NCI-H82 (cell line): ENCODE results near the gene IL34.
A peak's percentile ranks its signal among the peaks of the same experiment; 100 is the strongest.
"Not testable (repeated sequence)": the region's sequence is repeated elsewhere in the genome, so short reads cannot be mapped to it uniquely, and the experiment has no call there.

ENCODE experiments used
- DNase-seq: peaks from one replicate; lab custom pipeline; 2025; lab: John Stamatoyannopoulos, UW

IL34 gene

DNA sequence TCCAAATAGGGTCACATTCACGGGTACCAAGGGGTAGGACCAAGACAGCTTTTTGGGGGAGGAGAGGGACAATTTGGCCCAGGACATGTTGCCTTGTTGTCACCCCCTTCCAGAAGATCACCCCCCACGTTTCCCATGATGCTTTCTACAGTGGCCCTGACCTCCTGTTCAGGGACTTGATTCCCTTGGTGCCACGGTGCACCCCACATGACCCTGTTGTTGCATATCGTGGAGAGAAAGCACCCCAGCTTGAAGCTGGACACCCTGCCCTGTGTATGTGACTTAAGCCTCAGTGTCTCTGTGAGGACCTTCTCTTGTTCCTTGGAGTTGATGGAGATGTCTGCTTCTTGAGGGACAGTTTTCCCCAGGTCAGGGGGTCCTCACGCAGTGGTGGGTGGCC, 12.6 kb downstream of the IL34 start:
- DNase-seq: no peak

DNA sequence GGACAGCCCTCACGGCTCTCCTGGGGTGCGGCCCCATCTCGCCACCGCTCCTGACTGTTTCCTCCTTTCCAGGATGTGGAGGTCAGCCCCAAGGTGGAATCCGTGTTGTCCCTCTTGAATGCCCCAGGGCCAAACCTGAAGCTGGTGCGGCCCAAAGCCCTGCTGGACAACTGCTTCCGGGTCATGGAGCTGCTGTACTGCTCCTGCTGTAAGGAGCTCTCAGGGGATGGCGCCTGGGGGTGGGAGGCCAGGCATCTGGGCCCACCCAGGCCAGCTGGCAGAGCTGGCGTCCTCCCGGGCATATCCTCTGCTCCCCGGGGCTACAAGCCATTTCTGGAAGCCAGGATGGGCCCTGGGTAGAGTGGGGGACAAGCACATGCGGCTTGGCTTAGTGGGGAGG, 13.2 kb downstream of the IL34 start:
- no peak for DNase-seq

DNA sequence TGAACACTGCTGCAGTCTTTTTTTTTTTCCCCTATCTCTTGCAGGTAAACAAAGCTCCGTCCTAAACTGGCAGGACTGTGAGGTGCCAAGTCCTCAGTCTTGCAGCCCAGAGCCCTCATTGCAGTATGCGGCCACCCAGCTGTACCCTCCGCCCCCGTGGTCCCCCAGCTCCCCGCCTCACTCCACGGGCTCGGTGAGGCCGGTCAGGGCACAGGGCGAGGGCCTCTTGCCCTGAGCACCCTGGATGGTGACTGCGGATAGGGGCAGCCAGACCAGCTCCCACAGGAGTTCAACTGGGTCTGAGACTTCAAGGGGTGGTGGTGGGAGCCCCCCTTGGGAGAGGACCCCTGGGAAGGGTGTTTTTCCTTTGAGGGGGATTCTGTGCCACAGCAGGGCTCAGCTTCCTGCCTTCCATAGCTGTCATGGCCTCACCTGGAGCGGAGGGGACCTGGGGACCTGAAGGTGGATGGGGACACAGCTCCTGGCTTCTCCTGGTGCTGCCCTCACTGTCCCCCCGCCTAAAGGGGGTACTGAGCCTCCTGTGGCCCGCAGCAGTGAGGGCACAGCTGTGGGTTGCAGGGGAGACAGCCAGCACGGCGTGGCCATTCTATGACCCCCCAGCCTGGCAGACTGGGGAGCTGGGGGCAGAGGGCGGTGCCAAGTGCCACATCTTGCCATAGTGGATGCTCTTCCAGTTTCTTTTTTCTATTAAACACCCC, 13.8 kb downstream of the IL34 start:
- DNase-seq: no peak

DNA sequence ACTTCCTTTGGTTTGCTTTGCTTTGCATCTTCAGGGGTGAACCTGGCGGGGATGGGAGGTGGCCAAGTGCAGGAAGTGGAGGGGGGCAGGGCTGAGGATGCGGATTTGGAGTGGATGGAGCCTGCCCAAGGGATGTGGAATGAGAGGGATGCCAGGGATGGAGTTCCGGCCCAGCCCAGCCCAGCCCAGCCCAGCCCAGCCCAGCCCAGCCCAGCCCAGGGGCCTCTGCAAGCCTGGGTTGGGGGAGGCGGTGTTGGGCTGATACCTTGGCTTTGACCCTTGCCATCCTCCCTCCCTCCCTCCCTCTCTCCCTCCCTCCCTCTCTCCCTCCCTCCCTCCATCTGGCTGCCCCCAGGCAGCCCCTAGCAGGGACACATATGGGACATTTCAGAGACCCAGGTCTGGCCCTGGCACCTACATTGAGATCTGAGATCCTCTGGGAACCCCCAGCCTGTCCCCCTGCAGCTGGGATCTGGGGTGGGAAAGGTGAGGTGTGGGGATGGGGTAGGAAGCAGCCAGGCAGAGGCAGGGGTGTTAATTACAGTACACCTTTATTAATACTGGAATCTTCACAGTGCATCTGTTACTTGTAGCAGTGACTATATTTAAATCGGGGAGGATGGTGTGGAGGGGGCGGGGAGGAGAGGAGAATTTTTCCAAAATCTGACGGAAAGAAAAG, 14.5 kb downstream of the IL34 start:
- peak; percentile 50 for DNase-seq

DNA sequence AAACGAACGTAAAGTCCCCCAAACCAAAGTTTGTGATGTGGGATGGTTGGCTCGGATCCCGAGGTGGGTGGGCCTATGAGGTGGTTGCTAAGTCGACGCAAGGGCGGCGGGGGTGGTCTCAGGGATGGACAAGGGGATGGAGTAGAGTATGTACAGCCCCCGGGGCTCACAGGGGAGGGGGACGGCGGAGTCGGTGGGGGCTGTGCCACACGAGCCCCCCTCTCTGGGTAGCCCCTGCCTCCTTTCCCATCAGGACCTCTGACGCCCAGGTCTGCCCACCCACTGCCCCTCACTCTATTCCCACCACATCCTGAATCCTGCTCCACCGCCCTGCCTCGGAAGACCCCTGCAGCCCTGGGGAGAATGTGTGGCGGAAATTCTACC, 15.2 kb downstream of the IL34 start:
- no peak for DNase-seq

DNA sequence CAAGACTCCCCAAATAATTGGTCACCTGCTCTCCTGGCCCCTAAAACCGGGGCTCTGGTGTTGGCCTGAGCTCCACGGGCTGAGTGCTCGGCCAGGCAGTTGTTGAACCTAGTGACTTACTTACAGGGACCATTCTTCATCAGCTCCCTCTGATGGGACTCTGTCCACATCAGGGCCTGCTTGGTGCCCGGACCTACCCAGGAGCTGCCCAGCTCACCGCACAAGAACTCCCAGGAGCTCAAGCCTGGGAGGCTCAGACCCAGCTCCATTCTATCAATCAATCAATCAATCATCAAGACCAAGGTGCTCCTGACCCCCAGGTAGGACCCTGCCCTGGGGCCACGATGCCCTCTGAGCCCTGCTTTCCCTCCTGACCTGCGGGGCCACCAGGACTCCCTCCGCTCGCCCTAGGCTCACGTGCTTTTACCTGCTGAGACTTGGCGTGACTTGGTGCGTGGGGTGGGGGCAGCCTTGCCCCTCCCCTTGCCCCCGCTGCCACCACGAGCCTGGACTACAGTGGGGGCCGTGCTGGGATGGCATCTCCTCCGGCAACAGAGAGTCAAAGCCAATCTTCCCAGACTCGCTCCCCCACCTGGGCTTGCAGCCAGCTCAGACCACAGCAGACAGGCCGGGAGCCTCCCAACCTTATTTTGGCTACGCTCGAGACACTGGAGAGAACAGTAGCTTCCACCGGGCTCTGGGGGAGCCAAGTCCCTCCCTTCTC, 15.7 kb downstream of the IL34 start:
- no peak for DNase-seq

DNA sequence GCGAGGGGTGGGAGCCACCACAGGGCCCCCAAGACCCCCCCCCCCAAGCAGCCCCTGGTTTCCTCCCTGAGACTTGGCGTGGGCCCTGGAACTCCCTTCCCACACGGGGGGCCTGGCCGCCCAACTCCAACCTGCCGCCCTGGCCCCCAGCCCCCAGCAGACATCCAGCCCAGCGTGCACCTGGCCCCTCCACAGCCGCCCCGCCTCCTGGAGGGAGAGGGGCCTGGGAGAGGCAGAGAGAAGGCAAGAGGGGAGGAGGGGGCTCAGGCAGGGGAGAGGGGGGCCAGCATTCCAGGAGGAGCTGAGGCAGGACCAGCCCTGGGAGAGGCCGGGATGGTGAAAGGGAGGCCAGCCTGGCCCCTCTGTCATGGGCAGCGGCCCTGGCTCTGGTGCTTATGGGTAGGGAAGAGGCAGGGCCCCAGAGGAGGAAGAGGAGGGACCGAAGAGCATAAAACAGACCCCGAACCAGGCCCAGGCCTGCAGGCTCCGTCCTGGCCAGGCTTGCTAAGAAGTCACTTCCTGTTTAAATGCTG, 16.7 kb downstream of the IL34 start:
- DNase-seq: no peak

DNA sequence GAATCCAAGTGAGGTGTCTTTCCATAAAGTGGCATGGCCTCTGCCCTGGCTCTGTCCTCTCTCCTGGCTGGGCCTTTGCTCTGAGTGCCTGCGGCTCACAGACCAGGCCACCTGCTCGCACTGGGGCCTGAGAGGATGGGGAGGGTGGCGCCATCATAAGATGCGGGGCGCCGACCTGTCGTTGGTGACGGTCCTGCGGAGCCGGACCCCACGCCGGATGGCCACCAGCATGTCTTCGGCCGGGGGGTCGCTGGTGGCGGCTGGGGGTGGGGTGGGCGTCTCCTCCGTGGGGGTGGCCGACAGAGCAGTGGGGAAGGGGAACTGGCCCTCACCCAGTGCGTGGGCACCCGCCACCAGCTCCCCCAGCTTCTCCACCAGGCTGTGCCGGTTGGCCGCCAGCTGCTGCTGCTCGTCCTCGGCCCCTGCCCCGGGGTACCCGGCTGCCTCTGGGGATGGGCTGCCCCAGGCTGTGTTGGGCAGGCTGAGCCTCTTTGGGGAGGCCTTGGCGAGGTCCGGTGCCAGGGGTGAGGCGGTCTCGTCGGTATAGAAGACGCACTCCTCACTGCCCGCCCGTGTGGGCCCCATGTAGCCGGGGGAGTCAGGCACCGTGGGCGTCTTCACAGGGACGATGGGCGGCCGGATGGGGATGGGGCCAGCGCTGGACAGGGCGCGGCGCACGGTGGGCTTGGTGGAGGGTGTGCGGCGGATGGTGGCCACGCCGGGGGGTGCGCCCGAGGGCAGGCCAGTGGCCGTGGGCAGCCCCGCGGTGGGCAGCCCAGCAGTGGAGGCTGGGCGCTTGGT, 17.4 kb downstream of the IL34 start:
- no peak for DNase-seq

DNA sequence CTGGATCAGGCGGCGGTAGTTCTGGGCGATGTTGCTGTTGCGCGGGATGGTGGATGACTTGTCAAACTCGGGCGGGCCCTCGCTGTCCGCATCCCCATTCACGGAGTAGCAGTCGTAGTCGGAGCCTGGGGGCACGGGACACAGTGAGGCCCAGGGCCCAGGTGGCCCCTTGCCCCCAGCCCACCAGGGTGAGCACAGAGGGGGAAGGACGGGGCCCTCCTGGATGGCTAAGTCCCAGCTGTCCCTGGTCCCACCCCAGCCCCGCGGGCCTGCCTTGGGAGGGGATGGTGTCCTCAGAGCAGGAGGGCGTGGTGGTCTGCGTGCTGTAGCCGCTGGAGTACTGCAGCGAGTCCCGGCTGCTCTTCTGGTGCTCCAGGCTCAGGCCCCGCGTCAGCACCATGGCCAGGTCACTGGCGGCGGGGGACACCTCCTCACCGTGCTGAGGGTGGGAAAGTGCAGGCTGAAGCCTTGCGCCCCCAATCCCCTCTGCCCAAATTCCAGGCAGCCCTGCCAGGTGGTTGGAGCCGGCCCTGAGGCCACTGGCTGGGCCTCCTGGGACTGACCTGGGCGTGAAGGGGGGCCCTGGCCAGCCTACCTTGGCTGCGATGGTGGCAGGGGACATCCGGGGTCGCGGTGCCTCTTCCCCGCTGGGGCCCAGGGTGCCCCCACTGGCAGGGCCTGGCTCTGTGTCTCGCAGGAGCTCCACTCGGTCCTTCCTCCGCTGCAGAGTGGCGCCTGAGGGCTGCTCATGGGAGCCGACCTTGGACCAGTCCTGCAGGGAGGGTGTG, 18.2 kb downstream of the IL34 start:
- DNase-seq: no peak

DNA sequence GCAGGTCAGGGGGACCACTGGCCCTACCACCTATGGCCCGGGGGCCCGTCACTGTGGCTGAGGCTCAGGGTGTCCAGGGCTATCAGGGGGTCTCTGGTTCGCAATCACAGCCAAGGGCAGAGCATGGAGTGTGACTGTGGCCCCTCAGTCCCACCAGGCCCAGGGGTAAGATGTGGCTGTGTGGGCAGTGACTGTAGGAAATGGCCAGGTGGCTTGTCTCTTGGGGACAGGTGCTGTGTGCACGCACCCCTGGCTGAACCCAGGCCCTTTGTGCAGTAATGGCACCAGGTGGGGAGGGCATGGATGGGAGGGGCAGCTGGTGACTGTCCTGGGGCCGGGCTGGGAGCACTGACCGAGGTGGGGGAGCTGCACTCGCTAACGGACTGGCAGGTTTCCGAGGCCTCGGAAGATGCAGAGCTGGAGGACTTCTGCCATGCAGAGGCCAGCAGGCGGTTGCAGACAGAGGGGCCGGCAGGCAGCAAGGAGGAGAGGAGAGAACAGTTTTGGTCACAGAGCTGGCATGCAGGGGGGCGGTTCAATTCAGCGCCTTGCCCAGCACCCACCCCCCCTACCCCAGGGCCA, 18.8 kb downstream of the IL34 start:
- no peak for DNase-seq

DNA sequence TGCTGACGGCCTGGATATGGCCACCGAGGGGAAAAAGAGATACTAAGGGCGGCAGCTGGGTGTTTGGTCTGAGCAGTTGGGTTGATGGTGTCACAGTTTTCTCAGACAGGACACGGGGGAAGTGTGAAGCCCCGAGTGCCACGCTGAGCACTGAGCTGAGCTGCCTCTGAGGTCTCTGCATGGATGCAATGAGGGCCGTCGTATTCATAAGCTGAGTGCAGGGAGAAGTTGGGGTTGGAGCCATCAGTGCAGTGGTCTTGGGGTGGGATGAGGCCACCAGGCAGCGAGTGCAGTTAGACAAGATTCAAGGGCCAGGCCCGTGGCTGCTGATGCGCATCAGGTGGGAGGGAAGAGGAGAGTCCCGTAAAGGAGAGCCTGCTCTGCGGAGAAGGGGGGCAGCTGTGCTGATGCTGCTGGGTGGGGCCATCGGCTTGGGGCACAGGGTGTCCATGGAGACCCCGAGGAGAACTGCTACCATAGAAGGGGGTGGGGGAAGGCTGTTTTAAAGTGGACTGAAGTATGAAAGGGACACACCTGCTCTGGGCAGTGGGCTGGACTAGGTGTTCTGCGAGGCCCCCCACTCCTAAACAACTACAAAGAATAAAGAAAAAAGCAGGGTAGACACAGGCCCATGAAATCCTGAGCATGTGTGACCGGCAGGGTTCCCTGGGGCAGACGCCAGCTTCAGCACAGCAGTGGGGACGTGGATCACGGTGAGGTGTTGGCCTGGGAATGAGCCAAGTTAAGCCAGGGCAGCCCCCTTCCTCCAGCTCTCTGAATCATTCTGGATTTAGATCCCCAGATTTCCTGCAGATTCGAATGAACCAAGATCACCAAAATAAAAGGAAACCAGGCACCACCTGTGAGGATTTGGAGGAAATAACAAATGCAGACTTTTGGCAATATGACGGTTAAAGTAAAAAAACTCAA, 19.7 kb downstream of the IL34 start:
- no peak for DNase-seq

DNA sequence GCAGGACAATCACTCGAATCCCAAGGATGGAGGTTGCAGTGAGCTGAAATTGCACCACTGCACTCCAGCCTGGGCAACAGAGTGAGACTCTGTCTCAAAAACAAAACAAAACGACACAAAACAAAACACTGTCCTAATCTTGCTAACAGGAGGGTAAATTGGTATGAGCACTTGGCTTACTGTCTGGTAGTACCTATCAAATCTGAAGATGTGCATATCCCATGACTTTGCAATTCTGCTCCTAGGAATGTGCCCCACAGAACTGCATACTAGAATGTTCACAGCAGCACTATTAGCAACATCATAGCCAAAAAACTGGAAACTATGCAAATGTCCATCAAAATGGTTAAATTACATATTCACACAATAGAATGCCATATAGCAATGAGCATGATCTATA, 23.8 kb downstream of the IL34 start:
- no peak for DNase-seq

DNA sequence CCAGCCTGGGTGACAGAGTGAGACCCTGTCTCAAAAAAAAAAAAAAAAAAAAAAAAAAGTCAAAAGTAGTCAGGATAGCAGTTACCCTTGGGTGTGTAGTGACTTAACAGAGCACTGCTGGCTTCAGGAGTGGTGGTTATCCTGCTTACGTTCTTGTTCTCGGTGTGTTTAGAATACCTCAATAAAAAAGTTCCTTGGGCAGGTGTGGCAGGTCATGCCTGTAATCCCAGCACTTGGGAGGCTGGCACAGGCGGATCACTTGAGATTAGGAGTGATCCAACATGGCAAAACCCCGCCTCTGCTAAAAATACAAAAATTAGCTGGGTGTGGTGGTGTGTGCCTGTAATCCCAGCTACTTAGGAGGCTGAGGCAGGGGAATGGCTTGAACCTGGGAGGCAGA, 24.6 kb downstream of the IL34 start:
- DNase-seq: not testable (repeated sequence)

DNA sequence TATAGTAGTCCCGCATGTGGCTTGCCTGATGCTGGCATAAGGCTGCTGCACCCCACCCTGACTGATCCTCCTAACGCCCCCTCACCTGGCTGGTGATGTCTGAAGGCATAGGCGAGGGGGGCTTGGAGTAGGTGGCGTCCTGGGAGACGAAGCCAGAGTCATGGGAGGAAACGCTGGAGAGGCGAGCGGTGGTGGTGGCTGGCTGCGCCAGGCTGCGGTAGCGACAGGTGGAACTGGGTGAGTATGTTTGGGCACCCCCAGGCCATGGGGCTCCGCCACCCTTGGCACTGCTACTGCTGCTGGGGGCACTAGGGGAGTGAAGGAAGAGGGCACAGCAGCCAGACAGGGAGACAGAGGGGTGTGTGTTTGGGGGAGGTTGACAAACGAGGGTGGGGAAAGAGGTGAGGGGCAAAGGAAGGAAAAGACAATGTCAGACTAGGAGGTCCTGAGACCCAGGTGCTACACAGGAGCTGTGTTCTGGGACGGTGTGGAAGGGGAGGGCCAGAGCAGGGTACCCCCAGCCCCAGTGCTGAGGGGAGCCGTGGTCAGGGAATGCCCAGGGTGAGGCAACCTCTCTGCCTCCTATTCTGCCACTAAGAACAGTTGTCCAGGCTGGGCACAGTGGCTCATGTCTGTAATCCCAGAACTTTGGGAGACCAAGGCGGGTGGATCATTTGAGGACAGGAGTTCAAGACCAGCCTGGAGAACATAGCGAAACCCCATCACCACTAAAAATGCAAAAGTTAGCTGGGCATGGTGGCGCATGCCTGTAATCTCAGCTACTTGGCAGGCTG, 28.1 kb downstream of the IL34 start:
- DNase-seq: no peak

DNA sequence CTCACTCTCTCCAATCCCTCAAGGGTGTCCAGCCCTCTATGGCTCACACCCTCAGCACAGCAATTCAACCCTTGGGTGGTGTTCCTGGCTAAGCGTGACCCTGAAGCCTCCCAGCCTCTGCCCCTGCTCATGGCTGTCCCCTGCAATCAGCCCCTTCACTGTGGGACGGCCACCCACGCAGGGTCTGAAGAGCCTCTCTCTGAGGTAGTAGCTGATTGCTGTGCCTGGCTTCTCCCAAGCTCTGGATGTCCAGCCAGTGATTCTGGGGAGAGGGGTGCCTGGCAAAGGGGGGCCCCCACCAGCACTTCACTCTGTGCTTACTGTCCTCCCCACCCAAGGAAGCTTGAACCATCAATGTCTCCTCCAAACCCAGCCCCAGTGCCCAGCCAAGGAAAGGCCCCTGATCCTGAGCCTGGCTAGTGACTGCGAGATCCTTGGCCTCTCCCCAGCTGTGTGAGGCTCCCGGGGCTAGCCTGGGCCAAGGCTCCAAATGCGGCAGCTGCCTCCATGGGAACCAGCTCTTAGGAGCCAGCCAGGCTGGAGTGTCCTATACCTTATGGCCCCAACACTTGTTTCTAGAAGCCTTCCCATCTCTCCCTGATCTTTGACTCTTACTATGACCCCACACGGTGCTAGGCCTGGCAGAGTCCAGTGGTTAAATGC, 29.6 kb downstream of the IL34 start:
- no peak for DNase-seq

DNA sequence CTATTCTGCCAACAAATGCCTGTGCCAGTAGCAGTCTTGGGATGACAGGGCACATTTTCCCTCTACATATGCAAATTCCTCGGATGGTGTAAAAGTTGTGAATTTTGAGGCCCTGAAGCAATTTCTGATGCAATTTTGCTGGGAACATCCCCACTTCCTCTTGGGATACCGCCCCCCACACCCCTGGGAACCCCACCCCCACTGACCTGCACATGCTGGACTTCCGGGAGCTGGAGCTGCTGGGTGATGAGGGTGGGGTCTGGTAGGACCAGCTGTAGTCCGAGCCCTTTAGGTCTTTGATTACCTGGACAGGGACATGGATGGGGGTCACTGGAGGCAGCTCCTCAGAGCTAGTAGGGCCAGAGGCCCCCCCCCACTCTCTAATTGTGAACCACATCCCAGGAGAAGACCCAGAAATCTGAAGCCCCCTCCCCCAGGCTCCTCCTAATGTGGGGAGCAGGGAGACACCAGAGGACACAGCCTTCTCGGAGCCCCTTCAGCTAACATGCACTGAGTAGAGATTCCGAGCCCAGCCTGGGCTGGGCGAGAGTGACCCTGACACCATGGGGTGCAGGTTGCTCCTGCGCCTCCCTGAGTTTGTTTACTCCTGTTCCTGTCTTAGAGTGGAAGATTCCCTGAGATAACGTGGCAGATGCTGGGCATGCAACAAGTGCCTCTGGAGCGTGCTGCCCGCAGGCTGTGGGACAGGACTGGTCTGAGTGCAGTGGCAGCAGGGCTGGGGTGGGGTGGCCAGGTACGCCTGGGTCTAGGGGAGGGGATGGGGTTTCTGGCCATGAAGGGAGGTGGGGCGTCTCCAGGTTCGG, 30.5 kb downstream of the IL34 start:
- DNase-seq: no peak

DNA sequence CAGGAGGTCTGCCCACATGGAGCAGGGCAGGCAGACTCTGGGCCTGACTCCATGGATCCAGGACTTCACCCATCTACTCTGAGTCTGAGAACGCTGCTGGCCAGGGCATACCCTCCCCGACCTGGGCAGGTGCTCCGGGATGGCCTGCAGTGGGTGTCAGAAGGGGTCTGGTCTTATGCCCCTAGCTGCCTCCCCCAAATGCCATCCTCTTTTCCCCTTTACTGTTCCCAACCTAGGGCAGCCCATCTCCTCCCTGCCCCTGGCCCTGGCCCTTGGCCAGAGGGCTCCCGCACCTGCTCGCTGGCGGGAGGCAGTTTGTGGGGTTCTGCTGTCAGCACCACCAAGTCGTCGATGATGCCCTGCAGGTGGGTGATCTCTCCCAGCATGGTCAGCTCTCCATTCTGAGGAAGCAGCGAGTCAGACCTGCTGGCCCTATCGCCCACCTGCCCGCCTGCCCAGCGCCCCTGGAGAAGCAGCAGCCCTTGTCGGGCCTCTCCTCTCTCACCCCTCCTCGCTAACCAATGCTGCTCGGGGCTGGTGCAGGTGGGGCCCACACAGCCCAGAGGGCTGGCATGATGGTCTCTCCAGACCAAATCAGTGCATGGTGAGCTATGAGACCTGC, 31.3 kb downstream of the IL34 start:
- DNase-seq: no peak
